H1 (cell line): Measurements from ENCODE around the gene SLC35E4.
"Not testable (repeated sequence)": the region's sequence is repeated elsewhere in the genome, so short reads cannot be mapped to it uniquely, and the experiment has no call there.

Experiments used
- HDAC6 ChIP-seq: IDR thresholded peaks from one replicate; pipeline ENCODE4 v1.7.1; 2012; ENCODE audit warnings: low read depth, mild to moderate bottlenecking, inconsistent platforms, low read length, moderate library complexity
- POLR2A ChIP-seq, 2 experiments: IDR thresholded peaks; 1 replicate in 1 of 2; 2 replicates in 1 of 2; pipeline ENCODE4 v1.6.1; 2011; ENCODE audit warnings: low read depth in 2 of 2, low read length in 2 of 2, mild to moderate bottlenecking in 2 of 2; ENCODE audit errors: control extremely low read depth in 1 of 2
- SAP30 ChIP-seq: fragments of 300-600 bp; sonication (generic); IDR thresholded peaks from 2 replicates; pipeline ENCODE4 v1.7.1; 2012; ENCODE audit warnings: low read length, moderate library complexity, mild to moderate bottlenecking, inconsistent platforms; ENCODE audit not compliant: insufficient read depth, insufficient replicate concordance
- SP2 ChIP-seq: IDR thresholded peaks from 2 replicates; pipeline ENCODE4 v1.6.1; 2012; ENCODE audit warnings: mild to moderate bottlenecking, low read length, inconsistent platforms
- ZNF274 ChIP-seq: IDR thresholded peaks from 2 replicates; pipeline ENCODE4 v1.7.0; 2012; ENCODE audit warnings: low read length, borderline replicate concordance; ENCODE audit errors: extremely low read depth
- TF ChIP-seq, protein P1 (sequence below), 3 experiments: IDR thresholded peaks; 1 replicate in 2 of 3; 2 replicates in 1 of 3; pipeline versions ENCODE4 v1.5.1 to v1.6.1; 2011; ENCODE audit warnings: low read length in 3 of 3, mild to moderate bottlenecking in 3 of 3, inconsistent platforms in 2 of 3, low read depth in 1 of 3, moderate library complexity in 1 of 3; ENCODE audit not compliant: insufficient read depth in 1 of 3; ENCODE audit errors: control extremely low read depth in 1 of 3

DNA sequence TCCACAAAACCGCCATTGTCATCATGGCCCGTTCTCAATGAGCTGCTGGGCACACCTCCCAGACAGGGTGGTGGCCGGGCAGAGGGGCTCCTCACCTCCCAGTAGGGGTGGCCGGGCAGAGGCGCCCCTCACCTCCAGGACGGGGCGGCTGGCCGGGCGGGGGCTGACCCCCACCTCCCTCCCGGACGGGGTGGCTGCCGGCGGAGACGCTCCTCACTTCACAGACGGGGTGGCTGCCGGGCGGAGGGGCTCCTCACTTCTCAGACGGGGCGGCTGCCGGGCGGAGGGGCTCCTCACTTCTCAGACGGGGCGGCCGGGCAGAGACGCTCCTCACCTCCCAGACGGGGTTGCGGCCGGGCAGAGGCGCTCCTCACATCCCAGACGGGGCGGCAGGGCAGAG lies 4.1 kb upstream of the SLC35E4 start:
- TF ChIP-seq, protein P1, sequence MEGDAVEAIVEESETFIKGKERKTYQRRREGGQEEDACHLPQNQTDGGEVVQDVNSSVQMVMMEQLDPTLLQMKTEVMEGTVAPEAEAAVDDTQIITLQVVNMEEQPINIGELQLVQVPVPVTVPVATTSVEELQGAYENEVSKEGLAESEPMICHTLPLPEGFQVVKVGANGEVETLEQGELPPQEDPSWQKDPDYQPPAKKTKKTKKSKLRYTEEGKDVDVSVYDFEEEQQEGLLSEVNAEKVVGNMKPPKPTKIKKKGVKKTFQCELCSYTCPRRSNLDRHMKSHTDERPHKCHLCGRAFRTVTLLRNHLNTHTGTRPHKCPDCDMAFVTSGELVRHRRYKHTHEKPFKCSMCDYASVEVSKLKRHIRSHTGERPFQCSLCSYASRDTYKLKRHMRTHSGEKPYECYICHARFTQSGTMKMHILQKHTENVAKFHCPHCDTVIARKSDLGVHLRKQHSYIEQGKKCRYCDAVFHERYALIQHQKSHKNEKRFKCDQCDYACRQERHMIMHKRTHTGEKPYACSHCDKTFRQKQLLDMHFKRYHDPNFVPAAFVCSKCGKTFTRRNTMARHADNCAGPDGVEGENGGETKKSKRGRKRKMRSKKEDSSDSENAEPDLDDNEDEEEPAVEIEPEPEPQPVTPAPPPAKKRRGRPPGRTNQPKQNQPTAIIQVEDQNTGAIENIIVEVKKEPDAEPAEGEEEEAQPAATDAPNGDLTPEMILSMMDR (IDR thresholded peaks at IDR 0.05; ENCODE audit: control extremely low read depth in 1 of 3, insufficient read depth in 1 of 3, low read depth in 1 of 3, low read length in 3 of 3) = not testable (repeated sequence)
- TF ChIP-seq SP2; HDAC6; POLR2A (IDR thresholded peaks at IDR 0.05; ENCODE audit: control extremely low read depth in 1 of 2, low read depth in 2 of 2, low read length in 2 of 2); SAP30; ZNF274: not testable (repeated sequence)
